GM06990 (cell line): ENCODE data around the gene SYPL1.

ENCODE experiments used
- DNase-seq: peaks from one replicate; pipeline ENCODE4 v3.0.0-alpha.2; 2011; ENCODE audit not compliant: insufficient read length; ENCODE audit errors: extremely low read depth
- H3K27me3 ChIP-seq: replicated peaks from 2 replicates; pipeline ENCODE4 v1.6.0; 2011; ENCODE audit warnings: low read length; ENCODE audit not compliant: control insufficient read depth, insufficient read depth
- H3K36me3 ChIP-seq: 2 replicates; pipeline ENCODE4 v1.5.1; 2011; ENCODE audit warnings: low read length; ENCODE audit not compliant: control insufficient read depth, insufficient read depth
- H3K4me3 ChIP-seq: replicated peaks from 2 replicates; pipeline ENCODE4 v1.5.1; 2011; ENCODE audit warnings: low read depth, mild to moderate bottlenecking, control low read depth, low read length
- CTCF ChIP-seq: IDR thresholded peaks from 2 replicates; pipeline ENCODE4 v1.5.1; 2011; ENCODE audit warnings: low read length, control low read depth, mild to moderate bottlenecking, inconsistent platforms; ENCODE audit not compliant: insufficient read depth, poor library complexity, severe bottlenecking

The SYPL1 gene

DNA sequence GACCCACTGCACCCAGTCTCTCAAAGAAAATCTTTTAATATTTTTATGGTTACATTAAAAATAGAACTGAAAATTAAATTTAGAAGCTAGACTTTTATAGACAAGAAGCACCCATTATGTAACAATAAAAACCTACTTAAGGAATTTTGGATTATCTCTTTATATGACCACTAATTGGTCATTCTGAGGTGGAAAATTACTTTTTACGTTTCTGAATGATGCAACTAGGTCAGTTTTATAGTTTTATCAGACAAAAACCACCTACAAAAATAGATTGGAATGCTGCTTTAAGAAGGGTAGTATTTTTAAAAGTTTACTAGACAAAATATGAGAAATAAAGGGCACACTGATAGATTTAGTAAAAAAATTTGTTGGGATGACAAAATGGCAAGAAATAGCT is 16.5 kb downstream of the SYPL1 start:
- H3K27me3 ChIP-seq = no peaks in the 10 kb centered on the region
- H3K36me3 ChIP-seq = no peaks in the 10 kb centered on the region
- H3K4me3 ChIP-seq = no peak overlapping the region
- TF ChIP-seq CTCF = no peak
- DNase-seq = no peak

DNA sequence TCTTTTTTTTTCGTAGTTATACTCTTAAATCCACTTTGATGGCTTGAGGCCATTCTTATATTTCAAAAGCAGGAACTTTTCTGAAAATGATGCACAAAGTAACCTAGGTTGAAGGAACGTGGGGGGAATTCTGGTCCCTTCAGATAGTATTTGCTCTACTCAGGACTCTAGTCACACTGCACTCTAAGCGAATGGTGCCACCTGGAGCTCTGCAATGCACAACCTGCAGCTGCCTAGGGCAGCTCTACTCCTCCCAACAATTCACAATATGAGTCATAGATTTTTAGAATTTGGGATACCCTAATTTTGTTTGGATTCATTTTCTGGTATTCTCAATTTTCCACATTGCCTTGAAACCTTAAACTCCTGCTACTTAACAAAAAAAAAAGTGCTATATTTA is 17.3 kb downstream of the SYPL1 start:
- H3K27me3 ChIP-seq = no peaks in the 10 kb centered on the region
- TF ChIP-seq CTCF = peak; percentile 12
- no peaks in the 10 kb centered on the region; the same call in 1 of the 2 replicates for H3K36me3 ChIP-seq
- no peak for DNase-seq
- H3K4me3 ChIP-seq = no peak overlapping the region

DNA sequence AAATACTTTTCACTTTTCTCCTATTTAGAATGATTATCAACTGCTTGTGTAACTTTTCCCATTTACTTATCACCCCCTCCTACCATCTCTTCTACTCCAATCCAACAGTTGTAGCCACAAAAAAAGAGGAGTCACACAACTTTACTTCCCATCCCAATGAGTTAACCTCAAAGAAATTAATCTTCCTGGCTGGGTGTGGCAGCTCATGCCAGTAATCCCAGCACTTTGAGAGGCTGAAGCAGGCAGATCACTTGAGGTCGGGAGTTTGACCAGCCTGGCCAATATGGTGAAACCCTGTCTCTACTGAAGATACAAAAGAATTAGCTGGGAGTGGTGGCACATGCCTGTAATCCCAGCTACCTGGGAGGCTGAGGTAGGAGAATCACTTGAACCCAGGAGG is 19.9 kb downstream of the SYPL1 start:
- DNase-seq = no peak
- Histone ChIP-seq H3K4me3 (no peak overlapping the region), H3K27me3 (no peaks in the 10 kb centered on the region), H3K36me3 (peaks cover 2% of the 10 kb centered on the region)
- TF ChIP-seq CTCF = no peak

- no peak overlapping the region for H3K4me3 ChIP-seq
- no peak for TF ChIP-seq CTCF
- no peak for DNase-seq
- H3K27me3 ChIP-seq = no peaks in the 10 kb centered on the region
- peaks cover 2% of the 10 kb centered on the region for H3K36me3 ChIP-seq
These were observed 22.5 kb downstream of the SYPL1 start for GRCh38 chr7:106089647-106090046.

DNA sequence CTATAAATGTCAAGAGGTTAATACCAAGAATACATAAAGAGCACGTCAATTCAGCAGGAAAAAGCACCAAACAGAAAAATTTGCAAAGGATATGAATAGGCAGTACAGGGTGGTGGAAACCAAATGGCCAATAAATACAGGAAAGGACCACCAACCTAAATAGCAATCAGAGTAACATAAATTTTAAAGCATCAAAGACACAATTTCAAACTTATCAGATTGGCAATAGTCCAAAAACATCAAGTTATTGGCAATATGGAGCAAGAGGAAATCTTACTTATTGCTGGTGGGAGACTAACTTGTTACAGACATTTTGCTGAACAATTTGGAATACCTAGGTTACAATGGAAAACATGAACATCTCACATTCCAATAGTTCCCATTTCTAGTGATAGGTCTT is 24.1 kb downstream of the SYPL1 start:
- DNase-seq = no peak
- no peaks in the 10 kb centered on the region for H3K27me3 ChIP-seq
- peaks cover 2% of the 10 kb centered on the region for H3K36me3 ChIP-seq
- no peak for TF ChIP-seq CTCF
- no peak overlapping the region for H3K4me3 ChIP-seq

GRCh38 chr7:106086062-106086461 is 26.1 kb downstream of the SYPL1 start:
- no peak overlapping the region for H3K4me3 ChIP-seq
- DNase-seq = no peak
- TF ChIP-seq CTCF = no peak
- peaks cover 2% of the 10 kb centered on the region for H3K36me3 ChIP-seq
- H3K27me3 ChIP-seq = no peaks in the 10 kb centered on the region
